HG02870 (cell line): Measurements from ENCODE around the gene SPOCK3.
A peak's percentile ranks its signal among the peaks of the same experiment; 100 is the strongest.
"Not testable (repeated sequence)": the region's sequence is repeated elsewhere in the genome, so short reads cannot be mapped to it uniquely, and the experiment has no call there.

Source experiments
- ATAC-seq: cut with Tn5 transposase; IDR thresholded peaks from one replicate; pipeline ENCODE4 v1.9.1; 2021; ENCODE audit warnings: mild to moderate bottlenecking, moderate library complexity; ENCODE audit not compliant: unreplicated experiment

Gene SPOCK3

GRCh38 chr4:167234316-167234881 is at the start of gene SPOCK3:
Gene SPOCK3 (minus strand): TSS chr4:167234494.
- ATAC-seq, result no peak

GRCh38 chr4:167282171-167282864 is 48.0 kb upstream of the SPOCK3 start:
- no peak for ATAC-seq

DNA sequence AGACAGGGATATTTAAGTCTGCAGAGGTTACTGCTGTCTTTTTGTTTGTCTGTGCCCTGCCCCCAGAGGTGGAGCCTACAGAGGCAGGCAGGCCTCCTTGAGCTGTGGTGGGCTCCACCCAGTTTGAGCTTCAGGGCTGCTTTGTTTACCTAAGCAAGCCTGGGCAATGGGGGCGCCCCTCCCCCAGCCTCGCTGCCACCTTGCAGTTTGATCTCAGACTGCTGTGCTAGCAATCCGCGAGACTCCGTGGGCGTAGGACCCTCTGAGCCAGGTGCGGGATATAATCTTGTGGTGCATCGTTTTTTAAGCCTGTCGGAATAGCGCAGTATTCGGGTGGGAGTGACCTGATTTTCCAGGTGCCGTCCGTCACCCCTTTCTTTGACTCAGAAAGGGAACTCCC is 47.3 kb upstream of the SPOCK3 start:
- not testable (repeated sequence) for ATAC-seq

- no peak for ATAC-seq
Measured at GRCh38 chr4:167274351-167274750, 40.1 kb upstream of the SPOCK3 start.

GRCh38 chr4:167265231-167265630 is 30.9 kb upstream of the SPOCK3 start:
- ATAC-seq, result no peak

- no peak for ATAC-seq
Measured at GRCh38 chr4:167248271-167248670, 14.0 kb upstream of the SPOCK3 start.

DNA sequence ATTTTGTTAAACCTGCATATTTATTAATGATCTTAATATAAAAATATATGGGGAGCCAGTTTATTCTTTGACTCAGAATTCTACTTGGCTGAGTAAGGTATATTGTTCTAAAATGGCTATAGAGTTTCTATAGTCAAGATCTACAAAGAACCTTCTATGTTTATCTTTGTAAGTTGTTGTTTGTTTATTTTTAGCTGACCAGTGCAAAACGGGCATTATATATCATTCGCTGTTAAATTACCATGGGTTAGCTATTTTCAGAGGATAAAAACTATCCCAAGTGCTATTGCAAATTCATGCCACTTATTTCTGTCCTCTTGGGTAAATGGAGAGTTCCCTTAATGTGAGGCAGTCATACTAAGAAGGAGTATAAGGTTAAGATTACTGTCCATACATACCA is 5.3 kb upstream of the SPOCK3 start:
- no peak for ATAC-seq

- no peak for ATAC-seq
Measured at GRCh38 chr4:167238226-167238625, 3.9 kb upstream of the SPOCK3 start.

GRCh38 chr4:167233685-167234315 is 494 bp downstream of the SPOCK3 start:
- no peak for ATAC-seq

DNA sequence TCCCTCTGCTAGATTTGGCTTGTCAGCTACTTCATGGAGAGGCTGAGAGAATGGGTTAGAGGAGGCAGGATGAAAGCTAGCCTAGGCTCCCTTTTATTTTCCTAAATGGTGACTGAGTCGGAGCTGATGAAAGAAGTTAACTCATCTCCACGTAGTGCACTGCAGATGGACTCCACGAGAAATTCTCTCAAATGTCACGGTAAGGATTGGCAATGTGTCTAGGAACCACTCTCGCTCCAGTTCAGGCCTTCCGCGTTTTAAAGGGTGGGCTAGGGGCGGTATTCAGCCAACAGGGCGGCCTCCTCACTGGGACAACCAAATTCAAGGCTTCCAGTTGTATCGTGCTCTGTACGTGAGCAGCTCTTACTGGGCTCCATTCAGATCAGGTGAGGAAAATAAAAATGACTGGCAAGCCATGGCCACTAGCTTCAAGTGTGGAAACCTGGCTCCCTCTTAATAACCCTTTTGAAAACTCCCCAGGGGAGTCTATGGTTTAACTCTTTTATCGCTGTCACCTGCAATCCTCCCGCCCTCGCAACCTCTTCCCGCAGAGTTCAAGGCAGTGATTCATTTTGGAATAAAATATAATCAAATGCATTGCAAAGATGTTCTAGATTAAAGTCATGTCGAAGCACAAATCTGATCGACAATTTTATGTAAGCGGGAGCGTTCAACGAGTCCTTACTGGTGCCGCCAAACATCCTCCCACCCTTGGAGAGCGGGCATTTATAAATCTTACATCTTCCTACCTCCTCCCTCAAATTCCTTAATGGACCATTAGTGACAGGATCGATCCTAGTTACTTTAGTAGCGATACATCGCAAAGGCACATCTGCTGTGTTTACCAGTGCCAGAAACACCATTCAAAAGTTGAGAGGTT is 1.2 kb downstream of the SPOCK3 start:
- ATAC-seq, result no peak

GRCh38 chr4:167230744-167231143 is 3.5 kb downstream of the SPOCK3 start:
- ATAC-seq, result no peak

- peak; percentile 96 for ATAC-seq
Measured at GRCh38 chr4:167222099-167222498, 12.2 kb downstream of the SPOCK3 start.

- ATAC-seq, result no peak
Measured at GRCh38 chr4:167221084-167221483, 13.2 kb downstream of the SPOCK3 start.

DNA sequence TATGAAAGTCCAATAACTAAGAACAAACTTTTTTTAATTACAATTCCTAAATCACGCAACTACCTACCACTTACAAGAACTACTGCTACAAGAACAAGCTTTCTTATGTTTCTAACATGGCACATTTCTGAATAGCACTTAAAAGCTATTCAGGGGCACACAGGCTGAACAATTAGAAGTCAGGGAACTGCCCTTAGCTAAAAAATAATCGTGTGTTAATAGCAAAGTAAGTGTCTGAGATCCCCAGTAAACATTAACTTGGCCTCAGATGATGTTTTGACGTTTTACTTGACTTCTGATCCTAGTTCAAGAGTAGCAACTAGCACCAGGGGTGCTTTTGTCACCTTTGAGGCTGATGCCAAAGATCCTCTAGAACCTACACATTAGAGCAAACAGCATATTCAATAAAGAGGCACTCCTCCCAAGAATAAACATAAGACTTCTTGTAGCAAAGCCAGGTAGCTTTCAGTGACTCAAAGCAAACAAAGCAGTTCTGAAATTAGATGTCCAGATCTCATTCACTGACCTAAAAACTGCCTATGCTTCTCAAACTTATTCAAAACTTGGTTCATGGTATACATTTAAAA is 16.2 kb downstream of the SPOCK3 start:
- no peak for ATAC-seq

GRCh38 chr4:167216783-167217182 is 17.5 kb downstream of the SPOCK3 start:
- no peak for ATAC-seq

GRCh38 chr4:167210166-167210565 is 24.1 kb downstream of the SPOCK3 start:
- ATAC-seq, result no peak

DNA sequence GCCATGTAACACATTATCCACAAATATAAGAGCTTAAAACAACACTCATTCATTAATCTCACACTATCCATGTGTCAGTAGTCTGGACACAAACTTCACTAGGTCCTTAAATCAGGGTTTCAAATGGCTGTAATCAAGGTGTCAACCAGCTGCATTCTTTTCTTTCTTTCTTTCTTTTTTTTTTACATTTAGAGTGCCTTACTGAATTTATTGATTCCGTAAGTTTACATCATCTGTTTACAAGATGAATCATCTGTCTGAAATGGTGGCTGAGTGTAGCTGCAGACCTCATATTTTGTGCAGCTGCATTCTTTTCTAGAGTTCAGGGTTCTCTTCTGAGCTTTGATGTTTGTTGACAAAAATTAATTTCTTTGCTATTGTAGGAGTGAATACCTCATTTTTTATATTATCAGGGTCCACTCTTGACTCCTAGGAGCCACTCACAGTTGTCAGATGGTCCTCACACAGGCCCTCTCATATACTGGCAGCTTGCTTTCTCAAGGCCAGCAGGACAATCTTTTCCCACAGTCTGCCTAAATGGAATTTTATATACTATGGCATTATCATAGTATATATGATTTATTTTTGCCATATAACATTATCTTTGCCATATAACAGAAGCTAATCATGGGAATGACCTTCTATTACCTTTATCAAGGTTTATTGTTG is 37.8 kb downstream of the SPOCK3 start:
- ATAC-seq, result no peak

DNA sequence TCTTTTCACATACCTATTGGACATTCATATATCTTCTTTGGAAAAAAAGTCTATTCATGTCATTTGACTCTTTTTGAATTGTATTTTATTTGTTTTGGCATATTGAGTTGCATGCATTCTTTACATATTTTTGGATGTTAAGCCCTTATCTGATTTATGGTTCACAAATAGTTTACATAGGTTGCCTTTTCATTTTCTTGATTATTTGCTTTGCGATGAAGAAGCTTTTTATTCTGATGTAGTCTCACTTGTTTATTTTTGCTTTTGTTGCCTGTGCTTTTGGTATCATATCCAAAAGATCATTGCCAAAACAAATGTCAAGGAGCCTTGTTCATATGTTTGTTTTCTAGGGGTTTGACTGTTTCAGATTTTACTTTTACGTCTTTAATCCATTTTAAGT is 43.9 kb downstream of the SPOCK3 start:
- ATAC-seq, result no peak

DNA sequence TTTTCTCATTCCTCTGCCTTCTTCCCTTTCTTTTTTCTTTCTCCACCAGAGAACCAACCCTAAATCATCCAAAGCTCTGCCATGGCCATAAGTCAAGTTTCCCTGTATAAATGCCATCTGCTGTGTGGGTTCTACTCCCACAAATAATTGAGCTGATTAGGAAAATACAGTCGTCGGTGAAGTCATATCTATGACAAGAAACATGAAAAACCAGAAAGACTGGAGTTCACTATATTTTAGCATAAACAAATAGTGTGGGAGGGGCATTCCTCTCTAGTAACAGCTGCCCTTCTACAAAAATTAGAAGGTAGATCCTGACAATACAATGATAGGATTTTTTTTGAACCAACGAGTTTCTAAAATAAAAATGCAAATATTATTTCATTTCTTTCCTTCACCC is 48.8 kb downstream of the SPOCK3 start:
- no peak for ATAC-seq

- no peak for ATAC-seq
Measured at GRCh38 chr4:167183036-167183435, 51.3 kb downstream of the SPOCK3 start.

DNA sequence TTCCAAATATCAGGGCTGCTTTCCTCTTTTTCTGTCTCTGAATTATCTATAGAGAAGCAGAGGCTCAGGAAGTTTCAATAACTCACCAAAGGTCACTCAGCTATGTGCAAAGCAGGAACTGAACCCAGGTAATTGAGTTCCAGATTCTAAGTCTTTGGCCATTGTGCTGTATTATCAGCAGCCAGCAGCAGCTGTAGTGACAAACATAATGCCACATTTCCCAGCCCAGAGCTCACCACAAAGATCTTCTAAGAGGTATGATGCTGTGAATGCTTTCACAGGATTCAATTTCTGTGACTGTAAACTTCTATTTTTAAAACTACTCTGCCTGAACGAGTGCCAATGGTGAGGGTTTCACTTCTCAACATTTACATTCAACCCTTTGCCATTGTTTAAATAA is 56.4 kb downstream of the SPOCK3 start:
- no peak for ATAC-seq
